Ovary (tissue), 9 donors: Measurements from ENCODE around the gene DMRT2. TPM values are rescaled to one million over a fixed set of nuclear protein-coding genes. Genes with fewer than 3 reads are reported as not detected.

Source experiments
- DNase-seq, 5 donors: peaks; one replicate each; pipeline ENCODE4 v3.0.0-alpha.2; 2019 to 2020
- H3K27ac ChIP-seq, 2 donors: fragments of 200-600 bp; one replicate each; pipeline versions ENCODE4 v1.5.1 to v1.8.0; 2019 to 2022
- H3K27me3 ChIP-seq: fragments of 200-600 bp; one replicate; pipeline ENCODE4 v1.8.0; 2022
- H3K36me3 ChIP-seq: fragments of 200-600 bp; sonication (generic); one replicate; pipeline ENCODE4 v1.5.1; 2019
- H3K4me1 ChIP-seq: one replicate; pipeline ENCODE4 v1.8.1; 2013; ENCODE audit warnings: mild to moderate bottlenecking, moderate library complexity; ENCODE audit not compliant: insufficient read depth
- H3K4me3 ChIP-seq: fragments of 200-600 bp; sonication (generic); one replicate; pipeline ENCODE4 v1.5.1; 2017
- H3K9me3 ChIP-seq, 2 donors: fragments of 200-600 bp in 1 of 2; sonication (generic) in 1 of 2; one replicate each; pipeline versions ENCODE4 v1.5.1 to v1.8.1; 2013 to 2019; ENCODE audit warnings: mild to moderate bottlenecking in 1 of 2, moderate library complexity in 1 of 2
- EP300 ChIP-seq: sonication (generic); formaldehyde crosslinking; IDR thresholded peaks from one replicate; pipeline ENCODE4 v1.6.1; 2017; ENCODE audit warnings: antibody characterized with exemption
- POLR2A ChIP-seq: fragments of 450-650 bp; IDR thresholded peaks from one replicate; pipeline ENCODE4 v1.6.1; 2017; ENCODE audit warnings: antibody characterized with exemption, mild to moderate bottlenecking, moderate library complexity
- WGBS, 3 donors: extraction: QIAGEN DNeasy Blood & Tissue Kit in 1 of 3; methylation state at CpG; one replicate each; pipeline versions ENCODE4 v1.1.5 to v1.1.7; 2013 to 2017; 5-methylcytosine and 5-hydroxymethylcytosine counted together
- intact Hi-C, 4 donors: fragments of 100-400 bp; cut with DNase I; formaldehyde crosslinking; loops; one replicate each; pipeline versions ENCODE4 v1.11.0 to v1.15.1; 2022 to 2023
- polyA plus RNA-seq, 2 donors: library from polyadenylated mRNA; stranded (reverse); fragments of 200-250 nt in 1 of 2; fragments of 350-450 nt in 1 of 2; fragmentation: Illumina TruSeq in 1 of 2; extraction: RNeasy Lipid Tissue Mini Kit (QIAGEN cat#74804) in 1 of 2; gene quantifications; one replicate each; pipeline ENCODE4 v1.2.3, GENCODE V29; 2013 to 2014
- small RNA-seq: library from RNA; depleted of rRNA; stranded (forward); fragments of <200 nt; gene quantifications from one replicate; pipeline ENCODE3, GENCODE V24; 2016
- total RNA-seq, 7 donors: library from RNA; depleted of rRNA in 2 of 7; stranded (reverse); fragments of >200 nt in 2 of 7; fragmentation: NEBNext Ultra II Directional in 3 of 7; extraction: Animal tissue kit (Norgen Biotek cat#: 25700) in 3 of 7; gene quantifications; one replicate each; pipeline versions ENCODE4 v1.1.0 to v1.2.4, GENCODE V29; 2016 to 2023
- TF ChIP-seq, protein P1 (sequence below), 3 donors: fragments of 450-650 bp in 2 of 3; fragments of 200-600 bp in 1 of 3; IDR thresholded peaks; one replicate each; pipeline versions ENCODE4 v1.5.1 to v1.8.0; 2016 to 2022; ENCODE audit warnings: antibody characterized with exemption in 3 of 3, mild to moderate bottlenecking in 1 of 3
- donor health status: DM: no; HTN: no; CAD: no; lungs with moderate emphysema.
- donor health status: DM: no; HTN: no; CAD: no.
- donor health status: Bipolar disorder and iron deficiency.
- donor health status: DM: yes; HTN: yes; CAD: no.
- donor health status: DM: no; HTN: no; CAD: no.
- donor health status: DM: yes; HTN: yes; CAD: no.

DMRT2 gene
- total and polyA plus RNA-seq, 9 donors: 0.10 to 0.17 TPM; not detected in 7

DNA sequence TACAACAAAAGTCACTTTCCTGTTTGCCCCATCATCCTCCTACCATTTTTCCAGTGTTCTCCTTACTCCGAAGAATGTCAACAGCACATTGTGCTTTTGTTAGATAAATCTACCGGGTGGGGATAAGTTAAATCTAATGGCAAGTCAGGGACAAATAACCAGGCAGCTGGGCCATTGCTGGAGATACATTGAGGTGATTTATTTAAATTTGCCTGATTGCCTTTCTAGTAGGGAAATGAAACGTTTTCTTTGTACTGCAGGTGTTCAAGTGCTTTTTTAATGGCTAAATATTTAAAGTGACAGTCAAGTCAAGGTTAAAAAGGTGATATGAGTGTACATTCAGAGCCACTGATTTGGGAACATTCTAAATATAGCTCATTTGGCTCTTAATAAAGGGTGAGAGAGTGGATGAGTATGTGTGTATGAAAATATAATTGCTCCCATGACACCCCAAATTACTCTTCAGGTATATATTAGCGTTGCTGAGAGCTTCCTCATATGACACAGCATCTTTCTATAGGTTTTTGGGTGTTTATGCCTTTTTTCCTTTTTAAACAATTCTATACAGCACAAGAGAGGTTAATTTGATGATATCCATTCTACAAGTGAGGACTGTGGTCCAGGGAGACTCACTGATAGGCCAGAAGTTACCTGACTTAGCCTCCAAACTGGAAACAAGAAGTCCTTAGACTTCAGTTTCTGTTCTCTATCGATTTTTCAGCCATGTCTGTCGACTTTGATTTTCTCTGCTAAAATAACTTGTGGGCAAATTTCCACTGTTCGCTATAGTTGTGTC lies 51.9 kb downstream of the DMRT2 start:
- no peaks in the 10 kb centered on the region for H3K9me3 ChIP-seq
- H3K27me3 ChIP-seq: no peaks in the 10 kb centered on the region
- H3K4me1 ChIP-seq: no peaks in the 10 kb centered on the region
- no peak overlapping the region for H3K27ac ChIP-seq
- TF ChIP-seq POLR2A (no peak), EP300 (no peak)
- TF ChIP-seq, protein P1, sequence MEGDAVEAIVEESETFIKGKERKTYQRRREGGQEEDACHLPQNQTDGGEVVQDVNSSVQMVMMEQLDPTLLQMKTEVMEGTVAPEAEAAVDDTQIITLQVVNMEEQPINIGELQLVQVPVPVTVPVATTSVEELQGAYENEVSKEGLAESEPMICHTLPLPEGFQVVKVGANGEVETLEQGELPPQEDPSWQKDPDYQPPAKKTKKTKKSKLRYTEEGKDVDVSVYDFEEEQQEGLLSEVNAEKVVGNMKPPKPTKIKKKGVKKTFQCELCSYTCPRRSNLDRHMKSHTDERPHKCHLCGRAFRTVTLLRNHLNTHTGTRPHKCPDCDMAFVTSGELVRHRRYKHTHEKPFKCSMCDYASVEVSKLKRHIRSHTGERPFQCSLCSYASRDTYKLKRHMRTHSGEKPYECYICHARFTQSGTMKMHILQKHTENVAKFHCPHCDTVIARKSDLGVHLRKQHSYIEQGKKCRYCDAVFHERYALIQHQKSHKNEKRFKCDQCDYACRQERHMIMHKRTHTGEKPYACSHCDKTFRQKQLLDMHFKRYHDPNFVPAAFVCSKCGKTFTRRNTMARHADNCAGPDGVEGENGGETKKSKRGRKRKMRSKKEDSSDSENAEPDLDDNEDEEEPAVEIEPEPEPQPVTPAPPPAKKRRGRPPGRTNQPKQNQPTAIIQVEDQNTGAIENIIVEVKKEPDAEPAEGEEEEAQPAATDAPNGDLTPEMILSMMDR (IDR thresholded peaks at IDR 0.05): no peak
- DNase-seq: no peak
- no peak overlapping the region for H3K4me3 ChIP-seq
- WGBS, 3 donors: 63 to 78% (median 70%) methylated on average over 7 of the region's 7 CpGs
- H3K36me3 ChIP-seq: no peaks in the 10 kb centered on the region
- intact Hi-C loops: no loop called here

DNA sequence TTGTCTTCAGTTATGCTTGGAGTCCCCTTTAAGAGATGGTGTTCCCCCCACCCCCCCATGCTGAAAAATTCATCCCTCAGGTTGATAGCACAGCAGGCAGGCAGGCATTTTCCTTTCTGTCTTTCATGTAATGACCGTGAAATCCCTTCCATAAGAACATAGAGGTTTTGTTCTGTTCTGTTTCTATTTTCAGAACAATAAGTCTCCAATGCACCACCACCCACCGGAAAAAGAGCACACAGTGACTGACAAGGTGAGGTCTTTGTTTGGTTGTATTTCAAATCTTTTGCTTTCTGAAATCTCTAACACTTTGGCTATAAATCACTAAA lies 52.4 kb downstream of the DMRT2 start:
- TF ChIP-seq EP300: no peak
- TF ChIP-seq POLR2A: no peak
- TF ChIP-seq, protein P1 (IDR thresholded peaks at IDR 0.05): no peak
- Histone ChIP-seq H3K4me3 (no peak overlapping the region), H3K36me3 (no peaks in the 10 kb centered on the region), H3K4me1 (no peaks in the 10 kb centered on the region), H3K27ac (no peak overlapping the region), H3K27me3 (no peaks in the 10 kb centered on the region), H3K9me3 (no peaks in the 10 kb centered on the region)
- WGBS, 3 donors: 45 to 49% (median 47%) methylated on average over 2 of the region's 2 CpGs
- intact Hi-C loops: no loop called here
- DNase-seq: no peak

Small RNA genes lying within 50 kb of the gene (small RNA-seq; reads per million reads assigned to genes)
- gene RNU6-1073P: not detected

Other genes starting within 250 kb of the DMRT2 start
- not detected for gene DMRT1, start 208.7 kb upstream of the DMRT2 start, total RNA-seq
- not detected for gene DMRT1, start 208.7 kb upstream of the DMRT2 start, polyA plus RNA-seq
- gene DMRT3, start 73.7 kb upstream of the DMRT2 start, total RNA-seq: not detected
- gene DMRT3, start 73.7 kb upstream of the DMRT2 start, polyA plus RNA-seq: under 1 TPM in 1 of 2 donors, not detected in 1; 0.17 TPM